GM21825 (cell line): ENCODE results near the gene TMEM131.

Experiments used
- ATAC-seq: cut with Tn5 transposase; IDR thresholded peaks from one replicate; pipeline ENCODE4 v1.9.1; 2021; ENCODE audit warnings: mild to moderate bottlenecking, moderate library complexity; ENCODE audit not compliant: unreplicated experiment

The TMEM131 gene

GRCh38 chr2:97745474-97746174, 250.1 kb downstream of the TMEM131 start:
- ATAC-seq: no peak

DNA sequence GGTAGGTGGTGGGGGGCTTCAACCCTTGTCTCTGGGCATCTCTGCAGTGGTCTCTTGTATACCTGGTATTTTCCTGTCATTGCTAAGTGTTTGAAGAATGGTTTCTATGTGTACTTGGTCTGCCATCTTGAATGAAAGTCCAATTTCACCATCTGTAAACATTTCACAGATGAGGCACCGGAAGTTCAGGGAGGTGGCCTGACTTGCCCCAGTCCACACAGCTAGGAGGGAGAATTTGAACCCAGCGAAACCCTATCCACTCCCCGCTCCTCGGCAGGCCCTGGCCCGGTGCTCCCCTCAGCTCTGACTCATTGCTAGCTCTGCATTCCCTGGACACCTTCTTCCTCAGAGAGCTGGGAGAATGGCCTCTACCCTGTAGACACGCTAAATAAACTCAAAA, 251.8 kb downstream of the TMEM131 start:
- no peak for ATAC-seq

- no peak for ATAC-seq
Measured at GRCh38 chr2:97742381-97742847, 253.3 kb downstream of the TMEM131 start.

GRCh38 chr2:97741686-97742085, 254.1 kb downstream of the TMEM131 start:
- no peak for ATAC-seq

- ATAC-seq: no peak
Measured at GRCh38 chr2:97741251-97741650, 254.5 kb downstream of the TMEM131 start.

GRCh38 chr2:97740590-97741182, 255.1 kb downstream of the TMEM131 start:
- no peak for ATAC-seq

- ATAC-seq: no peak
Measured at GRCh38 chr2:97739893-97740245, 255.9 kb downstream of the TMEM131 start.

DNA sequence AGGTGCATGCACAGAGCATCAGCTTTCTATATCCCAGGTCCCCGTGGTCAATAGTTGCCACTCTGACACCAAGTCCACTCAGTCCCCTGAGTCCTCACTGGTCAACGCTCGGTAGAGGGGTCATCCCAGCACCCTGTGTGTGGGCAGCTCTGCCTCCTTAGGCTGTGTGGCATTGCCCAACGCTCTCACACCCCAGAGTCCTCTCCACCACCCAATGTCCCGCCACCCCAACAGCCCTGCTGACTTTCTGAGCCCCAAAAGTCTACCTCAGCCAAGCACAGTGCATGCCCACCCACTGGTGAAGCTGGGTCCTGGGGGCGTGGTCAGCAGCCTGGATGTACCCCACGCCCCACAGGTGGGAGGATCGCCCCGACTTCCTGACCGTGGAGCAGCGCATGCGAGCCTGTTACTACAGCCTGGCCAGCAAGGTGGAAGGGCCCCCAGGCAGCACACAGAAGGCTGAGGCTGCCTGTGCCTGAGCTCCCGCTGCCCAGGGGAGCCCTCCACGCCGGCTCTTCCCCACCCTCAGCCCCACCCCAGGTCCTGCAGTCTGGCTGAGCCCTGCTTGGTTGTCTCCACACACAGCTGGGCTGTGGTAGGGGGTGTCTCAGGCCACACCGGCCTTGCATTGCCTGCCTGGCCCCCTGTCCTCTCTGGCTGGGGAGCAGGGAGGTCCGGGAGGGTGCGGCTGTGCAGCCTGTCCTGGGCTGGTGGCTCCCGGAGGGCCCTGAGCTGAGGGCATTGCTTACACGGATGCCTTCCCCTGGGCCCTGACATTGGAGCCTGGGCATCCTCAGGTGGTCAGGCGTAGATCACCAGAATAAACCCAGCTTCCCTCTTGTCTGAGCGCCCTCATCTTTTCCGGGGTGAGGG, 256.5 kb downstream of the TMEM131 start:
- ATAC-seq: no peak

- no peak for ATAC-seq
Measured at GRCh38 chr2:97738179-97739019, 257.3 kb downstream of the TMEM131 start.

DNA sequence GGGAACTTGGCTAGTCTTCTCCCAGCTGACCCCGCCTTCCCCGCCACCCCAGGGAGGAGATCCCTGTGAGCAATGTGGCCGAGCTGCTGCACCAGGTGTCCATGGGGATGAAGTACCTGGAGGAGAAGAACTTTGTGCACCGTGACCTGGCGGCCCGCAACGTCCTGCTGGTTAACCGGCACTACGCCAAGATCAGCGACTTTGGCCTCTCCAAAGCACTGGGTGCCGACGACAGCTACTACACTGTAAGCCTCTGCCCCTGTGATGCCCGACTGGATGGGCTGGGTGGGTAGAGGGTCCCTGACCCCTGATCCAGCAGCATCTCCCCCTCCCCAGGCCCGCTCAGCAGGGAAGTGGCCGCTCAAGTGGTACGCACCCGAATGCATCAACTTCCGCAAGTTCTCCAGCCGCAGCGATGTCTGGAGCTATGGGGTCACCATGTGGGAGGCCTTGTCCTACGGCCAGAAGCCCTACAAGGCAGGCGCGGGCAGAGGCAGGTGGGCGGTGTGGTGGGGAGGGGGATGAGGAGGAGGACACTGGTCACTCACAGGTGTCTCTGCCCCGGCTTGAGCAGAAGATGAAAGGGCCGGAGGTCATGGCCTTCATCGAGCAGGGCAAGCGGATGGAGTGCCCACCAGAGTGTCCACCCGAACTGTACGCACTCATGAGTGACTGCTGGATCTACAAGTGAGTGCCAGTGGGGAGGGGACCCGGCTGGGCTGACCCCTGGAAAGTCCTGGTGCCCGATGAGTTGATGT, 258.1 kb downstream of the TMEM131 start:
- no peak for ATAC-seq

GRCh38 chr2:97736608-97737330, 259.0 kb downstream of the TMEM131 start:
- ATAC-seq: no peak

DNA sequence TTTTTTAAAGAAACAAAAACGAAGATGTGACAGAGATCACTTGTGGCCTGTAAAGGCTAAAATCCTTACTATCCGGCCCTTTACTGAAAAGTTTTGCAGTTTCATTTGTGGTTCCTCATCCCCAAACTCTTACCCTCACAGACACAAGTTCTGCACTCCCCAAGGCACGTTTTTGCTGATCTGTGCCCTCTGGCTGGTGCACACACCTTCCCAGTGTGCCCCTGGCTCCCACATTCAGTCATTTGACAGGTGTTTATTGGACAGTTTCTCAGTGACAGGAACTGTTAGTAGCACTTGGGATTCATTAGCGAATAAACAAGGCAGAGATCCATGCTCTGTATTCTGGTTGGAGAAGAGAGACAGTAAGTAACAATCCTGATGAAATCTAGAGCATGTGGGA, 259.6 kb downstream of the TMEM131 start:
- no peak for ATAC-seq

- ATAC-seq: no peak
Measured at GRCh38 chr2:97735161-97735561, 260.6 kb downstream of the TMEM131 start.

GRCh38 chr2:97734061-97735051, 261.4 kb downstream of the TMEM131 start:
- ATAC-seq: no peak

GRCh38 chr2:97733341-97734035, 262.3 kb downstream of the TMEM131 start:
- ATAC-seq: no peak

- no peak for ATAC-seq
Measured at GRCh38 chr2:97732436-97733340, 263.1 kb downstream of the TMEM131 start.
